LoVo (cell line): ENCODE measurements around the gene CTDNEP1.
A peak's percentile ranks its signal among the peaks of the same experiment; 100 is the strongest.
"Not testable (repeated sequence)": the region's sequence is repeated elsewhere in the genome, so short reads cannot be mapped to it uniquely, and the experiment has no call there.

Experiments
- DNase-seq: peaks from one replicate; pipeline ENCODE4 v3.0.0-alpha.2; 2016; ENCODE audit warnings: low spot score

The CTDNEP1 gene

DNA sequence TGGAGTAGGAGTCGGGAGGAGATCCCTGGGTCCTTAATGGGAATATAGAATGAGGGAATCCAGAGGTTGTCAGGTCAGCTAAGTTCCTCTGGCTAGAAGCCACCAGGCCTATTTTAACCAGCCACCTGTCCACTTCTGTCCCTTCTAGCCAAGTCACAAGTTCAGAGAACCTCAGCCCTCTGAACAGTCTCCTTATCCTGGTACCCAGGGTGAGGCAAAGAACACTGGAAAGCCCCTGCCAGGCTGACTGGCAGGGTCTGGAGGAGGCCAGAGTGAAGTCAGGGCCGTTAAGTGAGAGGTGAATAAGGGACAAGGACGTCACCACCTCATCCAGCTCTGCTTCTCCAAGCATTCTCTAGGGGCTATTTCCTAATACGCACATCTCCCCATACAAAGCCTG lies 2.7 kb downstream of the CTDNEP1 start:
- DNase-seq, result no peak

DNA sequence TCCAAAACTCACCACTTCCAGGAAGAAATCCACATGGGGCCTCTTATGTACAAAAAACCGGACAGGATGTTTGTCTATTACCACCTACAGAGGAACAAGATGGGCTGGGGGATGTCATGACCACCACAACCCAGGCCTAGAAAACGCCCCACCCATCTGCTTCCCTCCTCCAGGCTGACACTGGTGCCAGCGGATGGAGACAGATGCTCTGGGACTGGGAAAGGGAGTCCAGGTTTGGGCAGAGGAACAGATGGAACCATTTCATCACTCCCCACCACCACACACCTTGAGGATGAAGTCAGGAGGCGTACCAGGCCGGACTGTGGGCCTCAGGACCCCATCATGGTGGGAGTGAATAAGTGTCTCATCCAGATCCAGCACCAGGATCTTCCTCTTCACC lies 4.8 kb downstream of the CTDNEP1 start:
- no peak for DNase-seq

DNA sequence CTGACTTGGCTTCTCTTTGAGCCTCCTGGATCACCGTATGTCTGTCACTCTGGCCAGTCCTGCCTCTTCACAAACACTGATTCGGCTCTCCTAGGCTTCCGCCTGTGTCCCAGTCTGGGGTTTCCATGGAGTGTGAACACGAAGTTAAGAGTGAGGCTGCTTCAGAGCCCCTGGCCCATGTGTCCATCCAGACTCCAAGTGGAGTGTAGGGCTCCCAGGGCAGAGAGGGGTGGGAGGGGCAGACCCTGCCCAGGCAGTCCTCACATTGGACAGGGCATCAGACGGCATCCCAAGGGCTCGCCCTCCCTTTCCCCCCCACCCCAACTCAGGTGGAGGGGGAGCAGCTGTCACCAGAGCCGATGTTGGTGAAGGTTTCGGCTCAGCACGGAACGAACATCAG lies 7.7 kb downstream of the CTDNEP1 start:
- not testable (repeated sequence) for DNase-seq

DNA sequence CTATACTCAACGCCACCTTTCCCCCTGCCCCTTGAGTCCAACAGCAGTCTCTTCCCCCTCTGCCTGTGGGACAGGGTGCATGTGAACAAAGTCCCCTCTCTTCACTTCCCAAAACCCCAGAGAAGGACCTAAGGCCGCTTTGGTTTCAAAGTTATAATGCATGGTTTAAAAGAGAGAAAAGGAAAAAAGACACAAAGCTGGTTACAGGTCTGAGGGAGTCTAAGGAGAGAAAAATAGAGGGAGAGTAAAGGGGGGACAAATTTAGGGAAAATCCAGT lies 8.1 kb downstream of the CTDNEP1 start:
- DNase-seq, result no peak

DNA sequence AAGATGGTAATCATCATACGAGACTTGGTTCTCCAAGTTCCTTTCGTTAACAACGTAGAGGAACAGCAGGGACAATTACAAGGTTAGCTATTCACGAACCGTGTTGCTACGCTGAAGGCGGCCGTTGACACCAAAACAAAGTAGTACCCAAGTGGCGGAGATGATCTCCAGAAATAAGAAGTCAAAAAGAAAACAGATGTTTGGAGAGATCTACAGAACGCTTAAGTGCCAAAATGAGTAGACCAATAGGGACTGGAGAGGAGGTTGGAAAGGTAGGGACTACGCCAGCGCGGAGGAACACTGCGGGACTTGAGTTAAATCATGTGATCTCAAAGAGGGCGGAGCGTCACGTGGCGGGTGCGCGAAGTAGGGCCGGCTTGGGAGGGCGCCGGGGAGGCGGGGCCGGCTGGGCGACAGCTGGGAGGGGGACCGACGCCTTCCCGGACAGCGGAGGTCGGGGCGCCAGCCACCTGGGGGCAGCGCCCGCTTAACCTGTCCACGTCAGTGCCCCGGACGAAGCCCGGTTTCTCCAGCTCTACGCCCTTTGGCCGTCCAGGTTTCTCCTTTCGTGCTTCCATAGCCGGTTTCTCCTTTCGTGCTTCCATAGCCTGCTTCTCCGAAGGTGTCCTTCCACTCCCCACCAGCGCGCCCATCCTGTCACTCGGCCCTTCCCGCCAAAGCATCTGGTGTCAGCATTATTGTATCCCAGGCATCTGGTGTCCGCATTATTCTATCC lies 8.6 kb downstream of the CTDNEP1 start:
- peak; percentile 94 for DNase-seq

DNA sequence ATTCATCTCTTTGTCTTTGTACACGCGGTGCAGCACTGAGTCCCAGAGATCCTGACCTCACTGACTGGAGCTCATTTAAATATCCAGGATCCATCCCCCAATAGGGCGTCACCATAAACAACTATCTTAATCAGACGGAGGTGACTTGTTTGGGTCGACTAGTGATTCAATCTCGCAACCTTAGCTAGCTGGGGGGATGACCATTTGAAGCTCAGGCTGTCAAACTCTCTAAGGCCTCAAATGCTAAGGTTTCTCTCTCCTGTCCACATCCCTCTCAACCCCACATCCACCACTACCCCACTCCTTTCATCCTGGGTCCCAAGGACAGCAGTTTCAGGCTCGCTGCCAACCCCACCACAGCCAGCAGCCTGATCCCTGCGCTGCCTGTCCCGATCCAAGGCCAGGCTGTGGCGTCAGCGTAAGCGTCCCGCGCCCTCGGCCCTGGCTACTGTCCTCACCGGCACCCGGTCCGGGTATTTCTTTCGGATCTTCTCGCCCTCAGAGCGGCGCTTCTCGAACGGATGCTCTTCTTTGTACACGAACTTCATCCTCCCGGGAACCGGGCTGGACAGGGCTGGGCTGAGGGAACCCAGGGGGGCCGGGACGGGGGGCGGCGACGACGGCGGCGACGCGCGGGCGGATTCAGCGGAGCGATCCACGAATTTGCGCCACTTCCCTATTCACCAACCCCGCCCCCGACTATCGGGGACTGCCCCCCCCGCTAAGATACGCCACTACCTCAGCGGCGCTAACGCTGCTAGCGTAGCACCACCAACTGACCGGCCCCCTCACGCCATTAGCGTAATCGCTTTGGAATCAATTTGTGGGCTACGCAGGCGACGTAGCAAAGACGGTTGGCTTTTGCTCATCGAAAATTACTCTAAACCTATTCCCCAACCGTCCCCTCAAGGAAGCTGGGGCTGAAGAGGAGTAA lies 9.5 kb downstream of the CTDNEP1 start, which contains the start of gene GABARAP:
Gene GABARAP, minus strand, starts transcription at position 667 of the 934 bp plus-strand sequence. Its CDS starts 119 bp downstream, at position 548.
- peak; percentile 89 for DNase-seq

DNA sequence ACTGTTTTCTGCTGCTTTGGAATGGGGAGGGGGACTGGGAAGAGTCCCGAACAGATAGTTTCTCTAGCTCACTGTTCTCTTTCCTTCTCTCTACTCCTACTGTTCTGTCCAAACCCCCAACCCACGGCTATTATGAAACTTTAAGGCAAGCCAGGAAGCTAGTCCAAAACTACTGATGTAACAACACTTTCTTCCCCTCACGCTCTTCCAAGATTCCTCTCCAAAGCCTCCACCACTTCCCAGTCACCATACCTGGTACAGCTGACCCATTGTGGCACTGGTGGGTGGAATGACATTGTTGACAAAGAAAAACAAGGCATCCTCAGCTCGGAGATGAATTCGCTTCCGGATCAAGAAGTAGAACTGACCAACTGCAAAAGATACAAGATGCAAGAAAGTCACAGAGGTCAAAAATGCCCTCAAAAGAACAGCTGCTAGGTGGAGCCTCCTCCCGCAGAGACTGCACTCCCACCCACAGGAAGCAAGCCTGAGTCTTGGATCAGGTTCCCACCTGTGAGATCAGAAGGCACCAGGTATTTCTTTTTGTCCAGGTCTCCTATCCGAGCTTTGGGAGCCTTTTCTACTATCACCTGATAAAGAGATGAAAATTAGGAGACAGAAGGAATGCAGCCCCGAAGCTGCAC lies 10.3 kb downstream of the CTDNEP1 start:
- no peak for DNase-seq

DNA sequence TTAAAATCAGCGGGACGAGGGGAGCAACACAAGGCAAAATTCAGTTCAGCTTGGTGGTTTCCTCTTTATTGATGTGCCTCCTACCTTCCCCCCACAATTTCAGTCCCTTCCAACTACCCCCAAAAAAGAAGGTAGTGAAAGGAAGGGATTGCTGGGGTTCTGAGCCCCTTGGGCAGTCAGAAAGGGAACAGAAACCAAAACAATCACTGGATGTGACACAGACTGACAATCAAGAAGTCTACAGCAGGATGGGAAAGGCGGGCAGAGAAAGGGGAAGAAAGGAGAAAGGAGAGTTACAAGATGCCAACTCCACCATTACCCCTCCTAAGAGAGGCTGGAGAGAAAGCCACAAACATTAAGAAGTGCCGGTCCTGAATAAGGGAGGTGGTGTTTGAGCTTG lies 11.2 kb downstream of the CTDNEP1 start:
- no peak for DNase-seq

DNA sequence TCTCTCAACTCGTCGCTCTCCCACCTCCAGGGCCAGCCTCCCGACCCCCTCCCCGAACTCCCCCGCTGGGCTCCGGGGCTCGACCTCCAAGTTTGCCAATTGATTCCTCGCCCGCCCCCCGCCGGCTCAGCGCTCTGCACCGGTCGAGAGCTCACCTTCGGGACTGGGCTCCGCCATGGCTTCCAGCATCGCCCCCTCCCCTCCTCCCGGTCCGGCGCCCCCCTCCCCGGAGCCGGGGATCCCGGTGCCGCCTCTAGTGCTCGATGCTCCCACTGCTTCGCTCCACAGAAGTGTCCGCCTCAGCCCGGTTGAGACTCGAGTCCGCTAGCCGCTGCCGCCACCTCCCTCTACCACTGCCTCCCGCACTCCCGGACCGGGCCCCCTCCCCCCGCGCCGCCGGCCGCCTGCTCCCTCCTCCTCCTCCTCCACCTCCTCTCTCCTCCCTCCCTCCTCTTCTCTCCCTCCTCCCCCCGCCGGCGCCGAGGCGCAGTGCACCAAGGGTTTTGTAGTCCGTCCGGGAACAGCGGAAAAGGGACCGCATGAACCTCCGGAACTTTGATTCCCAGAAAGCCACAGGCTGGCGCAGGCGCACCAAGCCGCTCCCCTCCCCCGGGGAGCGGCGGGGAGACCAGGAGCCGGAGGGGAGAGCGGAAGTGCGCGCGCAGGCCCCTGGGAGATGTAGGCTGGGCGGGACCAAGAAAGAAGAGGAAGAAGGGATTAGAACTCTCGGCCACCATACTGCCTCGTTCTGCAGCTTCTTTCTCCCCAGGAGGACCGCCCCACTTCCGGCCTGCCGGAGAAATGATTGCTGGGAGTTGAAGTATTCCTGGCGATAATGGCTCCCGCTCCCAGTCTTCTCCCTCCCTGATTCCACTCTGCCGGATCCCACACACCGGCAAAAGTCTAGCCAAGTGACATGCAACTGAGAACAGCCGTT lies 12.2 kb downstream of the CTDNEP1 start, which contains the start of gene PHF23:
Gene PHF23, minus strand, starts transcription at position 367 of the 937 bp plus-strand sequence. Its CDS starts 178 bp downstream, at position 189.
- peak; percentile 98 for DNase-seq

DNA sequence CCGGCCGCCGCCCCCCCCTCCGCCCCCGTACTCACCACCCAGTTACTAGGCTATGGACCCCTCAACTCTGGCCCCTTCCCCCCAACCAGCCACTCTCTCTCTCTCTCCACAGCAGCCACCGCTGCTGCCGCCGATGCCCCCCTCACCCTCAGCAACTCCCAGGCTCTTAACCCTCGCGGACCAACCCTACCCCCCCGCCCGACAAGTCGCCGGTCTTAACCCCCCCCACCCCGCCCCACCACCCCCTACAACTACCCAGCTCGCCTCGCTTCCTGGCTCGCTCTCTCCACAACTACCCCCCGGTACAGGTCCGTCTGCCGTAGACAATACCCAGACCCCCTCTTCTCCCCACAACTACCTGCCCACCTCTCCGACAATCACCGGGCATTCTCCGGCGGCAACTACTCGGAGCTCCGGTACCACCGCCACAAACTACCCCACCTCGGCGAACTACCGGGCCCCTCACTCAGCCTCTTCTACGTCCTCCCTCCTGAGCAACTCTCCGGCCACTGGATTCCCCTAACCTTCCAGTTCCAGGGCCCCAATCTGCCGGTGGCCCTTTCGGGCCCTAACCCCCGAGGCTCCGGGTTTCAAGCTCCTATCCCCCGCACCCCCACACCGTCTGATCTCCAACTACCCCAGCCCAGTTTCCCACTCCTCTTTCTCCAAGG lies 13.0 kb downstream of the CTDNEP1 start:
- DNase-seq, result no peak

DNA sequence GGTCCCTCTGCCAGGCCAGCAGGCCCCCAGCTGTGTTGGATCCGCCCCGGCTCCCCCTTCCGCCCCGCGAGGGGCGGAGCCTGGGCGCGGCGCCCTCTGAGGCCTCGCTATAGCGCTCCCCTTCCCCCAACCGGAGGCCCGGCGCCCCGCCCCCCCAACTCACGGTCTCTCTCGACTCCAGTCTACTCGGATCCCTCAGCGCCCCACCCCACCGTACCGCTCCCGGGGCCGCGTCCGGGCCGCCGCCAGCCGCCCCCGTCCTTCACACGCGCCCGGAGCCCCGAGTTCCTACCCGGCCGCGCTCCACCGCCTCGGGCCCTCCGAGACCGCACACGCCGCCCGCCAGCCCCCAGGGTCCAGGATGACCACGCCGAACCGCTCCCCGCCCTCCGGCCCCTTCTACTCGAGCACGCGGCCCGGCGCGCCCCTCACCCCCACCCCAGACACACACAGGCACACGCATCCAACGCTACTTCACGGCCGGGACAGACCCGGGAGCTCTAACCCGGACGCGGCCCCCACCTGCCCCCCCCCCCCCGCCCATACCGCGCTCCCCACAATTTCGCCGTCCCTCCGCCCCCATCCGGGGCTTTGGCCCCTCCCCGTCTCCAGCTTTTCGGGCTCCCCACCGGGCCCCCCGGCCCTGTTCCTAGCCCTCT lies 13.6 kb downstream of the CTDNEP1 start:
- peak; percentile 71 for DNase-seq

DNA sequence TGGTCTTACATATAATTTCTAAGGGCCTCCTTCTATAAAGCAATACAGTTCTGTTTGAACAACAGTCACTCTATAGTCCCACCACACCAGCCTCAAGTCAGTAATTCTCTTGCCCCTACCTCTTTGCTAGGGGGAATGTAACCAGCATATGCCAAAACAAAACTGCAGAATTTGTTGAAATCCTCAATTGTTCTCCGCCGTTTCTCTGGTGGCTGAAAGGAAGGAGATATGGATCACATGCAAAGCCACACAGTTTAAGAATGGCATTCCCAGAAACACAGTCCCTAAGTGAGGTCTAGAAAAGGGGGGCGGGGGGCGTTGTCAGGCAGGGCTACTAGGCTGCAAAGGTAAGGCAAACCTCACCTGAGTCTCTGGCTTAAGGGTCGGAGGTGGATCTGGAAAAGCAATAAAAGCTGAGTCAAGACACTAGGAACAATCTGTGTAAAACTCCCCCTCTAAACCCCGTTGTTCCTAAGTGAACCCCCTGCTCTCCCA lies 14.2 kb downstream of the CTDNEP1 start:
- DNase-seq, result no peak

DNA sequence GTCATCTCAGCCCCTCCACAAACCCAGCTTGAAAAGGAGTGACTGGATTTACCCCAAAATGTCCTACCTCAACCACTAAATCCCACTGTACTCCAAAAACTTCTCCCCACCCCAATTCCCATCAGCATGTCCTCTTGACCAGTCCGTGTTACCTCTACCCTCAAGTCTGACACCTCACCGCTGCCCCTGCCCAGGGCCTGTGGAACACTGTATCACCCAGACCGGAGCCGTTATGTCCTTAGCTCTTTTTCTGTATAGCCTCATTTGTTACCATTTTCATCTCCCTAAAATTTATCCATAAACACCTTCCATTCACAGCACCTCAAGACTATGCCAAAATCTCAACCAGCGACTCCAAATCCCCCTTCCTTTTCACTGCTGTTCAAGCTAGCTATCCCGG lies 14.7 kb downstream of the CTDNEP1 start:
- no peak for DNase-seq

DNA sequence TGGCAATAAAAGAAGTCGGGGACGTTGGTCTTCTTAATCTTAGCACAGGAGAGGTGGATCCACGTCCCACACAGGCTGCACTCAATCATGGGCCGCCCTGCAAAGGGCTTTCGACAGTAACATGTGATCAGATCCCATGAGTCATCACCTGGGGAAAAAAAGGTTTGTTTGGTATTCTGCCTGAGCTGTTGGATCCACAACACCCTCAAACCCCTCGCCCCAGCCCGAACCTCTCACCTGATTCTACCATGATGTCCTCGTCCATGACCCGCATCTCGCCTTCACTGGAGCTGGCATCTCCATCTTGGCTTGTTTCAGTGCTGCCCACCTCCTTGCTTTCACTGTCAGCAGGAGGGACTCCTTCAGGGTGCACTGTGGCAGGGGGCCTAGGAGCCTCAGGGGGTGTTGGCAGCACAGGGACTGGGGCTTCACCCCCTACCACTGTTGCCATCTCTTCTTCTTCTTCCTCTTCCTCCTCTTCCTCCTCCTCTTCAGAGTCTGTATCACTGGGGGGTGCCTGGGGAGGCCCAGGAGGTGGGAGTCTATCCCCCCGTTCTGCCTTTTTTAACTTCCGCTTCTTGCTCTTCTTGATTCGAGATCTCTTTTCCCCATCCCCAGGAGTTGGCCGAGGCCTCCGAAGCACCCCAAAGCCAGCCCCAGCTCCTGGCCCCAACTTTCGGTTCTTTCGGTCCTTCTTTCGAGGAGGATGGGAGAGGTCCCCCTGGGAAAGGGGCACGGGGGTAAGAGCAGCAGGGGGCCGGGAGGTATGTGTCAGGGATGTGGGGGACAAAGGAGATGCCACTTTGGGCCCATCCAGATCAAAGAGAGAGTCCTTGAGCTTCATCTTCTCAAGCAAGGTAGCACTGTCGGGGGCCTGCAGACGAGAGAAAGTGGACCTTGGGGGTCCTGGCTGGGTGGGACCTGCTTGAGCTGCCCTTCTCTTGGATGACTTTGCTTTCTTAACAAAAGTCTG lies 15.6 kb downstream of the CTDNEP1 start:
- DNase-seq, result no peak

DNA sequence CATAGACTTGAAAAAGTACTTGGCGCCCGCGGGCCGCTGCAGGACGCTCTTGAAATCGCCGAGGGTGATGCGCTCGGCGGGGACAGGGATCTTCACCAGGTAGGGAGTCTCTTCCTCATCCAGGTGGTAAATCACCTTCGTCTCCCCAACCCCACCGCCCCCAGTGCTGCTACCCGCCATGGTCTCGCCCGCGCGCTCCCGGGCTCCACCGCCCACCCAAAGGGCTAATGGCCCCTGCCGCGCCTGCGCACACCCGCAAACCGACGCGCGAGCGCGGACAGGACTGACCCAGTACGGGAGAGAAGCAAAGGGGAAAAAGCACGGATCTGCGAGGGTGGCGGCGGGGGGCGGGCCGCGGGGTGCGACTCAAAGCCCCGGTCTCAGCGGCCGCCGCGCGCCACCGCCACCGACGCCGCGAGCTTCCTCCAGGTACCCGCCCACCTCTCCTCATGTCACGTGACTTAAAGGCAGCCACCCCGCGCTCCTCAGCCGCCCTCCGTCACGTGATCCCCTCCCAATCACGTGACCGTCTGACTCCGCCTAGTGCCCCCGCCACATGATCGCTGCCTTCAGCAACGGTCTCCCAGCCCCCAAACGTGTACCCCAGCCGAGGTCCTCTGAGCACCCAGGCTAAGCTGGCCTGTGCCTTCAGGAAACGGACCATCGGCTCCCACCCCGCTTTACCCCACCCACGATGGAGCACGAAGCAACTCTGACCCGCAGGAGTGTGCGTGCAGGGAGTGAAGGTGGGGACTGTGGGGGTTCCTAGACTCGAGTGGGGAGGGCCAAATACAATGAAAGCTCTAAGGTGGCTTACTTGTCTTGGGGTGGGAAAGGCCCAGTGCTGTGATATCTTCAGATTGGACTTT lies 17.2 kb downstream of the CTDNEP1 start, which contains the start of gene DVL2:
Gene DVL2, minus strand, starts transcription at position 435 of the 869 bp plus-strand sequence. Its CDS starts 255 bp downstream, at position 180.
- peak; percentile 94 for DNase-seq

DNA sequence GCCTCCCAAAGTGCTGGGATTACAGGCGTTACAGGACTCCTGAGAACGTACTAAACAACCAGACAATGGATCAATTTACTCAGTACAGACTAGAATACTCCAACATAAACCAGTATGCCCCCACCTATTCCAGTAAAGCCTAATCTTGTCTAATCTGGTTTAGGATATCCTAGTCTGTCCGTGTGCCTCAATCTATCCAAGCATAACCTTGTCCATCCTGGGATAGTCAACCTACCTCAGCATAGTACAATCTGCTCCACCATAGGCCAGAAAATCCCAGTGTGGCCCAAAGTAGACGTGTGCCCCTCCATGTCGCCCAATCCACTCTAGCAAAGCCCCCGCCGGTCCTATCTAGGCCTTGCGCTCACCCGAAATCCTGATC lies 17.8 kb downstream of the CTDNEP1 start:
- DNase-seq, result no peak

DNA sequence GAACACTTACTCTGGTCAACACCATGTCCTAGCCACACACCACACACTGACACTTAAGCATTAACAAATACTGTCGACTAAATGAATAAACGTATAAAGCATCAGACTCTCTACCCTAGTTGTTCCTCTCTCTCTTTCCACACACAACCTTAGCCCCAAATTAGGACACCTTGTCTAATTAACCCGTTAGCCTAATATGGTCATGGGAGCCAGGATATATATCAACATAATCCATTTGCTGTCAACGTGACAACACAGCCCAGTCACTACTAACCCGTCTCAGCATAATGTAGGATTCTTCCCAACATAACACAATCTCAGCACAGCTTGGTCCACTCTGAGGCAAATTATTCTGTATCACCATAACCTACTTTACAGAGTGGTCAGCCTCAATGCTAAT lies 19.4 kb downstream of the CTDNEP1 start:
- DNase-seq, result no peak

DNA sequence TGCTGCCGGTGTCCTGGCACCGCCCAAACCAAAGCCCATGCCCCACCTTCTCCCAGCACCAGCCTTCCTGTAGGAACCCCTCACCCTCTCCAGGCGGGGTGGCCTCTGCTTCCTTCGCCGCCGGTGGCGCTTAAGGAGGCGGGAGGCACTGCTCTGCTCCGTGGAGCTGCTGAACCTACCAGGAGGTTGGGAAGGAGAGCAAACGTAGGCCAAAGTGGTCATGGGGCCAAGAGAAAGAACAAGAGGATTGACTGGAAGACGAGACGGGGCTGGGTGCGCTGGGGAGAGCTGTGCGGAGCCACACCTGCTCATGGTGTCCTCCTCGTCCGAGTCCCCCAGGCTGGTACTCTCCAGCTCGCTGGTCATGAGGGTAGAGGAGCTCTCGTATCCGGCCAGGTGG lies 22.0 kb downstream of the CTDNEP1 start:
- no peak for DNase-seq
